Stimulated activated CD8-positive, alpha-beta memory T cell treated with anti-CD3 and anti-CD28 coated beads, Interleukin-2, amount 100 ng/mL, for 1 hour (primary cell): ENCODE data around the gene CXCL17.
A peak's percentile ranks its signal among the peaks of the same experiment; 100 is the strongest.

Experiments
- DNase-seq, 2 donors: peaks; one replicate each; pipeline ENCODE4 v3.0.0-alpha.2; 2020; ENCODE audit warnings: low read depth in 2 of 2

Gene CXCL17

GRCh38 chr19:42397263-42398166 lies 45.2 kb downstream of the CXCL17 start:
- no peak for DNase-seq

GRCh38 chr19:42396381-42397262 lies 46.1 kb downstream of the CXCL17 start:
- peak; percentile 83 to 84 for DNase-seq

GRCh38 chr19:42394751-42395150 lies 48.0 kb downstream of the CXCL17 start:
- no peak for DNase-seq

GRCh38 chr19:42392165-42392564 lies 50.6 kb downstream of the CXCL17 start:
- no peak for DNase-seq

GRCh38 chr19:42389899-42390298 lies 52.8 kb downstream of the CXCL17 start, which contains the start of gene CNFN:
TSS of gene CNFN (minus strand) at chr19:42390297. CDS start at chr19:42389037, 1,260 bp downstream.
- no peak for DNase-seq

GRCh38 chr19:42388851-42389489 lies 53.8 kb downstream of the CXCL17 start:
- DNase-seq = no peak

GRCh38 chr19:42386974-42387707 lies 55.6 kb downstream of the CXCL17 start:
- peak; percentile 20 to 29 for DNase-seq

- DNase-seq = no peak
Observed at GRCh38 chr19:42380155-42380554, 62.6 kb downstream of the CXCL17 start.
